ENCODE measurements around the gene MYO1G.

DNA sequence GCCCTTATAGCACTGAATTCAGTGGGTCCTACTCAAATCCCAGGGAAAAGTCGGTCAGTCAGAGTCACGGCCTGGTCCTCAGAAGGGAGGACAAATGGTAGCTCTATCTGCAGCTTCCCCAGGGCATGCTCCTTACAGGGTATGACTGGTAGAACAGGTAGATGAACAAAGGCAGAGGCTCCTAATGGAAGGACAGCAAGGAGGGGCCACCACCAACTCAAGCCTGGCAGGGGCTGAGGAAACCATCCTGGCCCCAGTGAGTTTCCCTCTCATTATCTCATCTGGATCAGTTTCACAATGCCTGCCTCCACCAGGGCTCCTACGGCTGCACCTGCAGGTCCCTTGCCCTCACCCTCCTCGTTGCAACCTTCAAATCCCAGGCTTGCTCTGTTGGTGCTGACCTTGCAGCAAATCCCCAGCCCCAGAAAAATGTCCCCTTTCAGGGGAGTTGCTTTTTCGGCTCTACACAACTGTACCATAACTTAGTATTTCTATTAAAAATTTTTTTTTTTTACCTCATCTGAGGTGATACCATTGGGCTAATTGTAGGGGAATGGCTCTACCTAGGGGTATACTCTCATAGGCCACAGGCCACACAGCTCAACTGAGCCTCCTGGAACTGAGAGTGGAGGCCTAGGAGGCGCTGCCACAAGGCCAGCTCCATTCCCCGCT, 2.4 kb upstream of the MYO1G start:
- TF ChIP-seq POLR2A (IDR thresholded peaks at IDR 0.05) (no peak), CTCF (IDR thresholded peaks at IDR 0.05) (no peak)

All from right lobe of liver (tissue), 4 donors.